Esophagus squamous epithelium (tissue), 4 donors: Measurements from ENCODE around the gene ITGAL.

ENCODE experiments used
- POLR2A ChIP-seq, 4 donors: fragments of 450-650 bp; IDR thresholded peaks; one replicate each; pipeline ENCODE4 v1.6.1; 2017; ENCODE audit warnings: antibody characterized with exemption in 4 of 4, mild to moderate bottlenecking in 4 of 4, moderate library complexity in 3 of 4
- TF ChIP-seq, protein P1 (sequence below), 6 experiments: fragments of 450-650 bp in 4 of 6; fragments of 200-600 bp in 2 of 6; sonication (generic) in 2 of 6; IDR thresholded peaks; one replicate each; pipeline ENCODE4 v1.5.1; 2016 to 2019; ENCODE audit warnings: antibody characterized with exemption in 6 of 6, mild to moderate bottlenecking in 4 of 6, moderate library complexity in 4 of 6

DNA sequence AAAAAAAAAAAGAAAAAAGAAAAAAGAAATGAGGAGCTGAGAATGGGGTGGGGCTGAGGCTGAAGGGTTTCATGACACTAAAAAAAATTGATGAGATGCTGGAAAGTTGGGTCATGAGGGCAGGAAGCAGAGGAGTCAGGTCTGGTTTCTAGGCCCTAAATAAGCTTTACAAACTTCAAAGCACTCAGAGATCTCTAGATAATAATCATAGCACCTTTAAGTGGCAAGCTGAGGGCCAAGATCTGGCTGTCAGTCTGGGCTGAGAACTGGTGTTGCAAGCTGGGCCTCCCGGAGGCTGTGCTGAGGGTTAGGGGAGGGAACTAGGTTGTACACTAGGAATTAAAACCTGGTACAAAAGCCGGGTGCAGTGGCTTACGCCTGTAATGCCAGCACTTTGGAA lies 79.2 kb downstream of the ITGAL start:
- TF ChIP-seq POLR2A (IDR thresholded peaks at IDR 0.05), result no peak
- TF ChIP-seq, protein P1, sequence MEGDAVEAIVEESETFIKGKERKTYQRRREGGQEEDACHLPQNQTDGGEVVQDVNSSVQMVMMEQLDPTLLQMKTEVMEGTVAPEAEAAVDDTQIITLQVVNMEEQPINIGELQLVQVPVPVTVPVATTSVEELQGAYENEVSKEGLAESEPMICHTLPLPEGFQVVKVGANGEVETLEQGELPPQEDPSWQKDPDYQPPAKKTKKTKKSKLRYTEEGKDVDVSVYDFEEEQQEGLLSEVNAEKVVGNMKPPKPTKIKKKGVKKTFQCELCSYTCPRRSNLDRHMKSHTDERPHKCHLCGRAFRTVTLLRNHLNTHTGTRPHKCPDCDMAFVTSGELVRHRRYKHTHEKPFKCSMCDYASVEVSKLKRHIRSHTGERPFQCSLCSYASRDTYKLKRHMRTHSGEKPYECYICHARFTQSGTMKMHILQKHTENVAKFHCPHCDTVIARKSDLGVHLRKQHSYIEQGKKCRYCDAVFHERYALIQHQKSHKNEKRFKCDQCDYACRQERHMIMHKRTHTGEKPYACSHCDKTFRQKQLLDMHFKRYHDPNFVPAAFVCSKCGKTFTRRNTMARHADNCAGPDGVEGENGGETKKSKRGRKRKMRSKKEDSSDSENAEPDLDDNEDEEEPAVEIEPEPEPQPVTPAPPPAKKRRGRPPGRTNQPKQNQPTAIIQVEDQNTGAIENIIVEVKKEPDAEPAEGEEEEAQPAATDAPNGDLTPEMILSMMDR (IDR thresholded peaks at IDR 0.05), result no peak
